ENCODE results near the gene STK38L.

Gene STK38L

DNA sequence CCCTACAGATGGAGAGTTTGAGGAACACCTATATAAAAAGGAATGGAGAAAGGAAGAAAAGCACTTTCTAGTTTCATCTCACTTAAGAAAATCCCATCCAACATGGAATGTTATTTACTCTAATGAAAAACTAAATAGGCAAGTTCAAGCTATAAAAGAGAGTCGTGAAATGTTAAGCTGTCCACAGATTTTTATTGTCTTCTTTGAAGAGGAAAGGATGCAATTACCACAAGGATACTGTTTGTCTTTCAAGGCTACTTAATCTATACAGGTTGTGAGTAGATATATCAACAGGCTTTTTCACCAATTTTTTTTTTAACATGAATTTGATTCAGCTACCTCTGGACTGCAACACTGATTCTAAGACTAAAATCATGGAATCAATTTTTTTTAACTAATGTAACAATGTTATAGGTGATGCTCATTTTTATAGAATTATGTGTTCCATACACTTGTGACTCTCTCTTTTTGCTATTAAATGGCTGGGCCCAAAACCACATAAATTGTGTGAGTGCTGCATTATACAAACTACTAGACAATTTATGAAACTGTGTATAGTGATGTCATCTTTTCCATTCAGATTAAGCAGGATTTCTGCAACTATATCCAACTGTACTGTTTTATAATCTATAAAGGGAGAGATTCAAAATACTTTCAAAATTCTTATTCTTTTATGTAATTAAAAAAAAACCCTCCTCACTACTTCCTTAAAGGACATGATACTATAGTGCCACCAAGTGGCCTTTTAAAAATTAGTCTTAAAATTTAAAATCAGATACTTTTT is 61.8 kb downstream of the STK38L start (continued):
- TF ChIP-seq, protein P1, sequence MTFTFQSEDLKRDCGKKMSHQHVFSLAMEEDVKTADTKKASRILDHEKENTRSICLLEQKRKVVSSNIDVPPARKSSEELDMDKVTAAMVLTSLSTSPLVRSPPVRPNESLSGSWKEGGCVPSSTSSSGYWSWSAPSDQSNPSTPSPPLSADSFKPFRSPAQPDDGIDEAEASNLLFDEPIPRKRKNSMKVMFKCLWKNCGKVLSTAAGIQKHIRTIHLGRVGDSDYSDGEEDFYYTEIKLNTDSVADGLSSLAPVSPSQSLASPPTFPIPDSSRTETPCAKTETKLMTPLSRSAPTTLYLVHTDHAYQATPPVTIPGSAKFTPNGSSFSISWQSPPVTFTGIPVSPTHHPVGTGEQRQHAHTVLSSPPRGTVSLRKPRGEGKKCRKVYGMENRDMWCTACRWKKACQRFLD (tag by site-specific recombination; IDR thresholded peaks at IDR 0.05) = no peak
- TF ChIP-seq ZNF629 (tag by site-specific recombination; IDR thresholded peaks at IDR 0.05) (no peak), ZNF654 (tag by site-specific recombination; IDR thresholded peaks at IDR 0.05; ENCODE audit: low read depth) (peak; percentile 77), ZNF354C (tag by site-specific recombination; IDR thresholded peaks at IDR 0.05; ENCODE audit: borderline replicate concordance, low read depth) (no peak), ZNF571 (tag by site-specific recombination; IDR thresholded peaks at IDR 0.05) (no peak), ZNF660 (tag by site-specific recombination; IDR thresholded peaks at IDR 0.05) (peak; percentile 51; the same call in 1 of the 2 replicates), ZIC2 (tag by site-specific recombination; IDR thresholded peaks at IDR 0.05) (no peak), SCRT1 (tag by site-specific recombination; IDR thresholded peaks at IDR 0.05; ENCODE audit: borderline replicate concordance) (peak; percentile 88), ZNF830 (tag by site-specific recombination; IDR thresholded peaks at IDR 0.05; ENCODE audit: low read depth) (no peak), KLF8 (tag by site-specific recombination; IDR thresholded peaks at IDR 0.05) (no peak), ZNF248 (tag by site-specific recombination; IDR thresholded peaks at IDR 0.05) (no peak), ZNF114 (tag by site-specific recombination; IDR thresholded peaks at IDR 0.05) (no peak), ZNF132 (tag by site-specific recombination; IDR thresholded peaks at IDR 0.05; ENCODE audit: borderline replicate concordance) (no peak), ZNF624 (tag by site-specific recombination; IDR thresholded peaks at IDR 0.05) (no peak), PRDM1 (tag by site-specific recombination; IDR thresholded peaks at IDR 0.05) (peak; percentile 79), ZBTB17 (tag by site-specific recombination; IDR thresholded peaks at IDR 0.05) (peak; percentile 81), IKZF3 (tag by site-specific recombination; IDR thresholded peaks at IDR 0.05) (no peak), ZNF843 (tag by site-specific recombination; IDR thresholded peaks at IDR 0.05) (peak; percentile 66), ZNF155 (tag by site-specific recombination; IDR thresholded peaks at IDR 0.05) (no peak), ZNF274 (IDR thresholded peaks at IDR 0.05; ENCODE audit: low read length) (no peak), ZNF274 (tag by site-specific recombination; IDR thresholded peaks at IDR 0.05; ENCODE audit: borderline replicate concordance) (no peak), KLF1 (tag by site-specific recombination; IDR thresholded peaks at IDR 0.05) (no peak)
- TF ChIP-seq, protein P2, sequence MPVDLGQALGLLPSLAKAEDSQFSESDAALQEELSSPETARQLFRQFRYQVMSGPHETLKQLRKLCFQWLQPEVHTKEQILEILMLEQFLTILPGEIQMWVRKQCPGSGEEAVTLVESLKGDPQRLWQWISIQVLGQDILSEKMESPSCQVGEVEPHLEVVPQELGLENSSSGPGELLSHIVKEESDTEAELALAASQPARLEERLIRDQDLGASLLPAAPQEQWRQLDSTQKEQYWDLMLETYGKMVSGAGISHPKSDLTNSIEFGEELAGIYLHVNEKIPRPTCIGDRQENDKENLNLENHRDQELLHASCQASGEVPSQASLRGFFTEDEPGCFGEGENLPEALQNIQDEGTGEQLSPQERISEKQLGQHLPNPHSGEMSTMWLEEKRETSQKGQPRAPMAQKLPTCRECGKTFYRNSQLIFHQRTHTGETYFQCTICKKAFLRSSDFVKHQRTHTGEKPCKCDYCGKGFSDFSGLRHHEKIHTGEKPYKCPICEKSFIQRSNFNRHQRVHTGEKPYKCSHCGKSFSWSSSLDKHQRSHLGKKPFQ (tag by site-specific recombination; IDR thresholded peaks at IDR 0.05) = no peak
- TF ChIP-seq, protein P3, sequence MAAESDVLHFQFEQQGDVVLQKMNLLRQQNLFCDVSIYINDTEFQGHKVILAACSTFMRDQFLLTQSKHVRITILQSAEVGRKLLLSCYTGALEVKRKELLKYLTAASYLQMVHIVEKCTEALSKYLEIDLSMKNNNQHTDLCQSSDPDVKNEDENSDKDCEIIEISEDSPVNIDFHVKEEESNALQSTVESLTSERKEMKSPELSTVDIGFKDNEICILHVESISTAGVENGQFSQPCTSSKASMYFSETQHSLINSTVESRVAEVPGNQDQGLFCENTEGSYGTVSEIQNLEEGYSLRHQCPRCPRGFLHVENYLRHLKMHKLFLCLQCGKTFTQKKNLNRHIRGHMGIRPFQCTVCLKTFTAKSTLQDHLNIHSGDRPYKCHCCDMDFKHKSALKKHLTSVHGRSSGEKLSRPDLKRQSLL (tag by site-specific recombination; IDR thresholded peaks at IDR 0.05) = no peak
- TF ChIP-seq, protein P4, sequence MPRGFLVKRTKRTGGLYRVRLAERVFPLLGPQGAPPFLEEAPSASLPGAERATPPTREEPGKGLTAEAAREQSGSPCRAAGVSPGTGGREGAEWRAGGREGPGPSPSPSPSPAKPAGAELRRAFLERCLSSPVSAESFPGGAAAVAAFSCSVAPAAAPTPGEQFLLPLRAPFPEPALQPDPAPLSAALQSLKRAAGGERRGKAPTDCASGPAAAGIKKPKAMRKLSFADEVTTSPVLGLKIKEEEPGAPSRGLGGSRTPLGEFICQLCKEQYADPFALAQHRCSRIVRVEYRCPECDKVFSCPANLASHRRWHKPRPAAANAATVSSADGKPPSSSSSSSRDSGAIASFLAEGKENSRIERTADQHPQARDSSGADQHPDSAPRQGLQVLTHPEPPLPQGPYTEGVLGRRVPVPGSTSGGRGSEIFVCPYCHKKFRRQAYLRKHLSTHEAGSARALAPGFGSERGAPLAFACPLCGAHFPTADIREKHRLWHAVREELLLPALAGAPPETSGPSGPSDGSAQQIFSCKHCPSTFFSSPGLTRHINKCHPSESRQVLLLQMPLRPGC (tag by site-specific recombination; IDR thresholded peaks at IDR 0.05) = no peak
- TF ChIP-seq, protein P5, sequence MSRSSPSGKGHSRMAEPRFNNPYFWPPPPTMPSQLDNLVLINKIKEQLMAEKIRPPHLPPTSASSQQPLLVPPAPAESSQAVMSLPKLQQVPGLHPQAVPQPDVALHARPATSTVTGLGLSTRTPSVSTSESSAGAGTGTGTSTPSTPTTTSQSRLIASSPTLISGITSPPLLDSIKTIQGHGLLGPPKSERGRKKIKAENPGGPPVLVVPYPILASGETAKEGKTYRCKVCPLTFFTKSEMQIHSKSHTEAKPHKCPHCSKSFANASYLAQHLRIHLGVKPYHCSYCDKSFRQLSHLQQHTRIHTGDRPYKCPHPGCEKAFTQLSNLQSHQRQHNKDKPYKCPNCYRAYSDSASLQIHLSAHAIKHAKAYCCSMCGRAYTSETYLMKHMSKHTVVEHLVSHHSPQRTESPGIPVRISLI (tag by site-specific recombination; IDR thresholded peaks at IDR 0.05) = no peak; the same call in 1 of the 2 replicates
- TF ChIP-seq, protein P6, sequence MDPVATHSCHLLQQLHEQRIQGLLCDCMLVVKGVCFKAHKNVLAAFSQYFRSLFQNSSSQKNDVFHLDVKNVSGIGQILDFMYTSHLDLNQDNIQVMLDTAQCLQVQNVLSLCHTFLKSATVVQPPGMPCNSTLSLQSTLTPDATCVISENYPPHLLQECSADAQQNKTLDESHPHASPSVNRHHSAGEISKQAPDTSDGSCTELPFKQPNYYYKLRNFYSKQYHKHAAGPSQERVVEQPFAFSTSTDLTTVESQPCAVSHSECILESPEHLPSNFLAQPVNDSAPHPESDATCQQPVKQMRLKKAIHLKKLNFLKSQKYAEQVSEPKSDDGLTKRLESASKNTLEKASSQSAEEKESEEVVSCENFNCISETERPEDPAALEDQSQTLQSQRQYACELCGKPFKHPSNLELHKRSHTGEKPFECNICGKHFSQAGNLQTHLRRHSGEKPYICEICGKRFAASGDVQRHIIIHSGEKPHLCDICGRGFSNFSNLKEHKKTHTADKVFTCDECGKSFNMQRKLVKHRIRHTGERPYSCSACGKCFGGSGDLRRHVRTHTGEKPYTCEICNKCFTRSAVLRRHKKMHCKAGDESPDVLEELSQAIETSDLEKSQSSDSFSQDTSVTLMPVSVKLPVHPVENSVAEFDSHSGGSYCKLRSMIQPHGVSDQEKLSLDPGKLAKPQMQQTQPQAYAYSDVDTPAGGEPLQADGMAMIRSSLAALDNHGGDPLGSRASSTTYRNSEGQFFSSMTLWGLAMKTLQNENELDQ (tag by site-specific recombination; IDR thresholded peaks at IDR 0.05; ENCODE audit: low read depth) = no peak
- TF ChIP-seq, protein P7, sequence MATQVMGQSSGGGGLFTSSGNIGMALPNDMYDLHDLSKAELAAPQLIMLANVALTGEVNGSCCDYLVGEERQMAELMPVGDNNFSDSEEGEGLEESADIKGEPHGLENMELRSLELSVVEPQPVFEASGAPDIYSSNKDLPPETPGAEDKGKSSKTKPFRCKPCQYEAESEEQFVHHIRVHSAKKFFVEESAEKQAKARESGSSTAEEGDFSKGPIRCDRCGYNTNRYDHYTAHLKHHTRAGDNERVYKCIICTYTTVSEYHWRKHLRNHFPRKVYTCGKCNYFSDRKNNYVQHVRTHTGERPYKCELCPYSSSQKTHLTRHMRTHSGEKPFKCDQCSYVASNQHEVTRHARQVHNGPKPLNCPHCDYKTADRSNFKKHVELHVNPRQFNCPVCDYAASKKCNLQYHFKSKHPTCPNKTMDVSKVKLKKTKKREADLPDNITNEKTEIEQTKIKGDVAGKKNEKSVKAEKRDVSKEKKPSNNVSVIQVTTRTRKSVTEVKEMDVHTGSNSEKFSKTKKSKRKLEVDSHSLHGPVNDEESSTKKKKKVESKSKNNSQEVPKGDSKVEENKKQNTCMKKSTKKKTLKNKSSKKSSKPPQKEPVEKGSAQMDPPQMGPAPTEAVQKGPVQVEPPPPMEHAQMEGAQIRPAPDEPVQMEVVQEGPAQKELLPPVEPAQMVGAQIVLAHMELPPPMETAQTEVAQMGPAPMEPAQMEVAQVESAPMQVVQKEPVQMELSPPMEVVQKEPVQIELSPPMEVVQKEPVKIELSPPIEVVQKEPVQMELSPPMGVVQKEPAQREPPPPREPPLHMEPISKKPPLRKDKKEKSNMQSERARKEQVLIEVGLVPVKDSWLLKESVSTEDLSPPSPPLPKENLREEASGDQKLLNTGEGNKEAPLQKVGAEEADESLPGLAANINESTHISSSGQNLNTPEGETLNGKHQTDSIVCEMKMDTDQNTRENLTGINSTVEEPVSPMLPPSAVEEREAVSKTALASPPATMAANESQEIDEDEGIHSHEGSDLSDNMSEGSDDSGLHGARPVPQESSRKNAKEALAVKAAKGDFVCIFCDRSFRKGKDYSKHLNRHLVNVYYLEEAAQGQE (tag by site-specific recombination; IDR thresholded peaks at IDR 0.05) = no peak
